ENCODE data around the gene STKLD1. TPM values are rescaled to one million over a fixed set of nuclear protein-coding genes. Genes with fewer than 3 reads are reported as not detected.

Gene STKLD1
- total and polyA plus RNA-seq, 9 of the 15 experiments (the other 6 are each of a cell fraction or from before 2014, with no cell fraction given), result 0.10 to 0.65 (median 0.33) TPM; not detected in 2

DNA sequence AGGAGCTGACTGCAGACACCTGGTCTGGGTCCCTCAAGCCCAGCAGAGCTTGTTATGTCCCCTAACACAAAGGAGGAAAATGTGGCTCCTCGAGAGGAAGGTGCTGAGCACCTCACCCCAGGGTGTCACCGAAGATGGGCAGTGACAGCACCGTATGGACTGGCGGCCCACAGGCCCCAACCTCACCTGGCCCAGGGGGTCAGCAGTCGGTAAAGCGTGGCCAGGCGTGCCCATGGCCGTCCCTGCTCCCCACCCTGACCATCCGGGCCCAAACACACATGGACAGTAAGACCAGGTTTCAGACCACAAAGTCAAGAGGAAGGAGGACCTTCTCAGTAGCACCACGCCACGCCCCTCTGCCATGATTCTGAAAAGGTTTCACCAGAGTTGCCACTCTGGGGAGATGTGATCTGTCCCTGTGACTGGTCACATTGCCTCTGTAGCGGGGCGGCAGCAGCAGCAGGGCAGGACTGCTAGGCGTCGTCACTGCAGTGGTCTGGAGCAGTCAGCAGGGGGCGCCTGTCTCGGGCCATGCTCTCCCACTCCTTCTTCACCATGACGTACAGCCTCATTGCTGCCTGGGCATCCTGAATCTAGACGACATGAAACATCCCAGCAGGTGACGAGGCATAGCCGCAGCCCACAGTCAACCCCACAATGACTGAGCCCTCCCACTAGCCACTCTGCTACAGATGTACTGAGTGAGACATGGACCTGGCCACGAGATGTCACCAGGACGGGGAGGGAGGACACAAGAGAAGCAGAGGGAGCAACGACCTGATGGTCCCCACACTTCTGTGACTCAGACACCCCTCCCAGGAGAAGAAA is 30.5 kb downstream of the STKLD1 start (continued):
- no peak for TF ChIP-seq ZBTB5 (IDR thresholded peaks at IDR 0.05)
- TF ChIP-seq ZNF124 (CRISPR knock-in tag; IDR thresholded peaks at IDR 0.05), result no peak
- no peak for TF ChIP-seq ESRRA (IDR thresholded peaks at IDR 0.05; ENCODE audit: borderline replicate concordance, low read depth)
- TF ChIP-seq NFATC3 (IDR thresholded peaks at IDR 0.05), result no peak
- peak; percentile 48; the same call in 1 of the 2 replicates for TF ChIP-seq MYC (IDR thresholded peaks at IDR 0.05; ENCODE audit: low read depth, low read length)
- no peak for TF ChIP-seq MYC (CRISPR knock-in tag; IDR thresholded peaks at IDR 0.05; ENCODE audit: borderline replicate concordance, low read depth)
- peak; percentile 68; the same call in 1 of the 2 replicates for TF ChIP-seq ATF7 (IDR thresholded peaks at IDR 0.05)
- TF ChIP-seq, protein P1, sequence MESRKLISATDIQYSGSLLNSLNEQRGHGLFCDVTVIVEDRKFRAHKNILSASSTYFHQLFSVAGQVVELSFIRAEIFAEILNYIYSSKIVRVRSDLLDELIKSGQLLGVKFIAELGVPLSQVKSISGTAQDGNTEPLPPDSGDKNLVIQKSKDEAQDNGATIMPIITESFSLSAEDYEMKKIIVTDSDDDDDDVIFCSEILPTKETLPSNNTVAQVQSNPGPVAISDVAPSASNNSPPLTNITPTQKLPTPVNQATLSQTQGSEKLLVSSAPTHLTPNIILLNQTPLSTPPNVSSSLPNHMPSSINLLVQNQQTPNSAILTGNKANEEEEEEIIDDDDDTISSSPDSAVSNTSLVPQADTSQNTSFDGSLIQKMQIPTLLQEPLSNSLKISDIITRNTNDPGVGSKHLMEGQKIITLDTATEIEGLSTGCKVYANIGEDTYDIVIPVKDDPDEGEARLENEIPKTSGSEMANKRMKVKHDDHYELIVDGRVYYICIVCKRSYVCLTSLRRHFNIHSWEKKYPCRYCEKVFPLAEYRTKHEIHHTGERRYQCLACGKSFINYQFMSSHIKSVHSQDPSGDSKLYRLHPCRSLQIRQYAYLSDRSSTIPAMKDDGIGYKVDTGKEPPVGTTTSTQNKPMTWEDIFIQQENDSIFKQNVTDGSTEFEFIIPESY (CRISPR knock-in tag; IDR thresholded peaks at IDR 0.05), result peak; percentile 97
- TF ChIP-seq FOXK1 (CRISPR knock-in tag; IDR thresholded peaks at IDR 0.05; ENCODE audit: borderline replicate concordance), result no peak
- TF ChIP-seq, protein P2, sequence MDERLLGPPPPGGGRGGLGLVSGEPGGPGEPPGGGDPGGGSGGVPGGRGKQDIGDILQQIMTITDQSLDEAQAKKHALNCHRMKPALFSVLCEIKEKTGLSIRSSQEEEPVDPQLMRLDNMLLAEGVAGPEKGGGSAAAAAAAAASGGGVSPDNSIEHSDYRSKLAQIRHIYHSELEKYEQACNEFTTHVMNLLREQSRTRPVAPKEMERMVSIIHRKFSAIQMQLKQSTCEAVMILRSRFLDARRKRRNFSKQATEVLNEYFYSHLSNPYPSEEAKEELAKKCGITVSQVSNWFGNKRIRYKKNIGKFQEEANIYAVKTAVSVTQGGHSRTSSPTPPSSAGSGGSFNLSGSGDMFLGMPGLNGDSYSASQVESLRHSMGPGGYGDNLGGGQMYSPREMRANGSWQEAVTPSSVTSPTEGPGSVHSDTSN (CRISPR knock-in tag; IDR thresholded peaks at IDR 0.05; ENCODE audit: low read depth), result no peak
- TF ChIP-seq, protein P2 (tag; conservative IDR thresholded peaks at IDR 0.05; ENCODE audit: low read depth), result no peak
- peak; percentile 66 for TF ChIP-seq RBM39 (optimal IDR thresholded peaks at IDR 0.05; ENCODE audit: low read depth, low read length)
- TF ChIP-seq, protein P3, sequence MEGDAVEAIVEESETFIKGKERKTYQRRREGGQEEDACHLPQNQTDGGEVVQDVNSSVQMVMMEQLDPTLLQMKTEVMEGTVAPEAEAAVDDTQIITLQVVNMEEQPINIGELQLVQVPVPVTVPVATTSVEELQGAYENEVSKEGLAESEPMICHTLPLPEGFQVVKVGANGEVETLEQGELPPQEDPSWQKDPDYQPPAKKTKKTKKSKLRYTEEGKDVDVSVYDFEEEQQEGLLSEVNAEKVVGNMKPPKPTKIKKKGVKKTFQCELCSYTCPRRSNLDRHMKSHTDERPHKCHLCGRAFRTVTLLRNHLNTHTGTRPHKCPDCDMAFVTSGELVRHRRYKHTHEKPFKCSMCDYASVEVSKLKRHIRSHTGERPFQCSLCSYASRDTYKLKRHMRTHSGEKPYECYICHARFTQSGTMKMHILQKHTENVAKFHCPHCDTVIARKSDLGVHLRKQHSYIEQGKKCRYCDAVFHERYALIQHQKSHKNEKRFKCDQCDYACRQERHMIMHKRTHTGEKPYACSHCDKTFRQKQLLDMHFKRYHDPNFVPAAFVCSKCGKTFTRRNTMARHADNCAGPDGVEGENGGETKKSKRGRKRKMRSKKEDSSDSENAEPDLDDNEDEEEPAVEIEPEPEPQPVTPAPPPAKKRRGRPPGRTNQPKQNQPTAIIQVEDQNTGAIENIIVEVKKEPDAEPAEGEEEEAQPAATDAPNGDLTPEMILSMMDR (IDR thresholded peaks at IDR 0.05 in 2 of 3, conservative IDR thresholded peaks at IDR 0.05 in 1 of 3; ENCODE audit: insufficient read depth in 2 of 3, low read depth in 1 of 3, low read length in 3 of 3), result peak; percentile 86 to 95 (median 87)
- TF ChIP-seq KDM4B (IDR thresholded peaks at IDR 0.05; ENCODE audit: borderline replicate concordance in 2 of 2, low read depth in 1 of 2), result no peak
- TF ChIP-seq, protein P4, sequence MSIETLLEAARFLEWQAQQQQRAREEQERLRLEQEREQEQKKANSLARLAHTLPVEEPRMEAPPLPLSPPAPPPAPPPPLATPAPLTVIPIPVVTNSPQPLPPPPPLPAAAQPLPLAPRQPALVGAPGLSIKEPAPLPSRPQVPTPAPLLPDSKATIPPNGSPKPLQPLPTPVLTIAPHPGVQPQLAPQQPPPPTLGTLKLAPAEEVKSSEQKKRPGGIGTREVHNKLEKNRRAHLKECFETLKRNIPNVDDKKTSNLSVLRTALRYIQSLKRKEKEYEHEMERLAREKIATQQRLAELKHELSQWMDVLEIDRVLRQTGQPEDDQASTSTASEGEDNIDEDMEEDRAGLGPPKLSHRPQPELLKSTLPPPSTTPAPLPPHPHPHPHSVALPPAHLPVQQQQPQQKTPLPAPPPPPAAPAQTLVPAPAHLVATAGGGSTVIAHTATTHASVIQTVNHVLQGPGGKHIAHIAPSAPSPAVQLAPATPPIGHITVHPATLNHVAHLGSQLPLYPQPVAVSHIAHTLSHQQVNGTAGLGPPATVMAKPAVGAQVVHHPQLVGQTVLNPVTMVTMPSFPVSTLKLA (conservative IDR thresholded peaks at IDR 0.05), result peak in 1 of 2 experiments; percentile 38; a peak in 1 of 4 replicates
- TF ChIP-seq TFAM (CRISPR knock-in tag; conservative IDR thresholded peaks at IDR 0.05), result no peak

All from K562 (cell line).